Prostate gland (tissue), 2 donors: ENCODE results near the gene PLAC1.

Experiments used
- CTCF ChIP-seq, 4 experiments: fragments of 200-600 bp in 2 of 4; fragments of 450-650 bp in 2 of 4; sonication (generic) in 2 of 4; IDR thresholded peaks; 1 replicate in 3 of 4; 2 replicates in 1 of 4; pipeline ENCODE4 v1.5.1; 2016 to 2019; ENCODE audit warnings: antibody characterized with exemption in 4 of 4, mild to moderate bottlenecking in 2 of 4, moderate library complexity in 2 of 4
- POLR2A ChIP-seq: fragments of 450-650 bp; IDR thresholded peaks from one replicate; pipeline ENCODE4 v1.6.1; 2016; ENCODE audit warnings: antibody characterized with exemption, mild to moderate bottlenecking
- POLR2AphosphoS5 ChIP-seq: sonication (generic); formaldehyde crosslinking; IDR thresholded peaks from one replicate; pipeline ENCODE4 v1.6.1; 2017; ENCODE audit warnings: antibody characterized with exemption

GRCh38 chrX:134676436-134676835, 18.2 kb upstream of the PLAC1 start:
- TF ChIP-seq CTCF (IDR thresholded peaks at IDR 0.05), result no peak
- no peak for TF ChIP-seq POLR2A
- no peak for TF ChIP-seq POLR2AphosphoS5
